Measurements from ENCODE around the gene FHIT.

Gene FHIT

DNA sequence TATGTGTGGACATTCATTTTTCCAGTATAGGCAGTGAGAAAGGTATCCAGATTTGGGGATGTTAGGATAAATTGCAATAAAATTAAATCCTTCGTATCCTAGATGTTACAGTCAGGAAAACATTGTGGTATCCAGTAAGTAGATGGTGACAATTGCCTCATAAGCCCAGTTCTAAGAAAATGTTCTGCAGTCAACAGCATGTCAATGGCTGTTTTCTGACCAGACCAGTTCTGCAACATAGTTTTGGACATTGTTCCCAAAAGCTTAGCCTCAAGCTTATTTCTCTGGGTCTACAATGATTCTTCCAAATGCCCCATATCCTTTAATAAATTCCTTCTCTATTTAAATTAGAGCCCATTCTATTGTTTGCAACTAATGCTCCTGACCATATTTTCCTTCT is 480.7 kb downstream of the FHIT start:
- Histone ChIP-seq H3K27ac (no peak overlapping the region), H3K9ac (no peak overlapping the region), H3K27me3 (ENCODE audit: control insufficient read depth, insufficient read depth, low read length) (no peaks in the 10 kb centered on the region), H3K9me3 (ENCODE audit: control insufficient read depth, low read length) (no peaks in the 10 kb centered on the region), H3K4me3 (ENCODE audit: low read depth, low read length) (no peak overlapping the region), H3K4me2 (ENCODE audit: low read length) (no peak overlapping the region), H3K36me3 (ENCODE audit: control insufficient read depth, insufficient read depth, low read length) (no peaks in the 10 kb centered on the region), H3K79me2 (no peaks in the 10 kb centered on the region), H3K4me1 (peaks cover 6% of the 10 kb centered on the region), H2AFZ (no peak overlapping the region)
- TF ChIP-seq, protein P1, sequence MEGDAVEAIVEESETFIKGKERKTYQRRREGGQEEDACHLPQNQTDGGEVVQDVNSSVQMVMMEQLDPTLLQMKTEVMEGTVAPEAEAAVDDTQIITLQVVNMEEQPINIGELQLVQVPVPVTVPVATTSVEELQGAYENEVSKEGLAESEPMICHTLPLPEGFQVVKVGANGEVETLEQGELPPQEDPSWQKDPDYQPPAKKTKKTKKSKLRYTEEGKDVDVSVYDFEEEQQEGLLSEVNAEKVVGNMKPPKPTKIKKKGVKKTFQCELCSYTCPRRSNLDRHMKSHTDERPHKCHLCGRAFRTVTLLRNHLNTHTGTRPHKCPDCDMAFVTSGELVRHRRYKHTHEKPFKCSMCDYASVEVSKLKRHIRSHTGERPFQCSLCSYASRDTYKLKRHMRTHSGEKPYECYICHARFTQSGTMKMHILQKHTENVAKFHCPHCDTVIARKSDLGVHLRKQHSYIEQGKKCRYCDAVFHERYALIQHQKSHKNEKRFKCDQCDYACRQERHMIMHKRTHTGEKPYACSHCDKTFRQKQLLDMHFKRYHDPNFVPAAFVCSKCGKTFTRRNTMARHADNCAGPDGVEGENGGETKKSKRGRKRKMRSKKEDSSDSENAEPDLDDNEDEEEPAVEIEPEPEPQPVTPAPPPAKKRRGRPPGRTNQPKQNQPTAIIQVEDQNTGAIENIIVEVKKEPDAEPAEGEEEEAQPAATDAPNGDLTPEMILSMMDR (IDR thresholded peaks at IDR 0.05) = no peak

DNA sequence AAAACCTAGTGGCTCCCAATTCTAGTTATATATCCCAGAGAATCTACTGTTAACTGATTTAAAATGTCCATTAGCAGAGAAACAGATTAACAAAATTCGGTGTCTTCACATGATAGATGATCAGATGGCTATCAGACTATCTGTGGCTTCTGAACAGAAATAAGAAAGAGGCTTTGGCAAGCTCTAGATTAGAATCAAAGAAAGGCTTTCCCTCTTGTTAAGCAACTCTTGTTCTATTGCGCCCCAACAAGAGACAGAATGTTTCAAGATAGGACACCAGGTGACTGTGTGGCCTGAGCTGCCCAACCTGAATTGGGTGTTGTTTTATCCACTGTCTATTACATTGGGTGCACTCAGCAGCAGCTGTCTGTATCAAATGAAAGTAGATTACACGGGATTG is 483.7 kb downstream of the FHIT start:
- H3K27ac ChIP-seq = no peak overlapping the region
- H2AFZ ChIP-seq = no peak overlapping the region
- peaks cover 6% of the 10 kb centered on the region for H3K4me1 ChIP-seq
- no peaks in the 10 kb centered on the region for H3K9me3 ChIP-seq (ENCODE audit: control insufficient read depth, low read length)
- H3K4me3 ChIP-seq (ENCODE audit: low read depth, low read length) = no peak overlapping the region
- no peaks in the 10 kb centered on the region for H3K36me3 ChIP-seq (ENCODE audit: control insufficient read depth, insufficient read depth, low read length)
- TF ChIP-seq, protein P1 (IDR thresholded peaks at IDR 0.05) = no peak
- no peaks in the 10 kb centered on the region for H3K79me2 ChIP-seq
- no peak overlapping the region for H3K9ac ChIP-seq
- no peak overlapping the region for H3K4me2 ChIP-seq (ENCODE audit: low read length)
- H3K27me3 ChIP-seq (ENCODE audit: control insufficient read depth, insufficient read depth, low read length) = no peaks in the 10 kb centered on the region

DNA sequence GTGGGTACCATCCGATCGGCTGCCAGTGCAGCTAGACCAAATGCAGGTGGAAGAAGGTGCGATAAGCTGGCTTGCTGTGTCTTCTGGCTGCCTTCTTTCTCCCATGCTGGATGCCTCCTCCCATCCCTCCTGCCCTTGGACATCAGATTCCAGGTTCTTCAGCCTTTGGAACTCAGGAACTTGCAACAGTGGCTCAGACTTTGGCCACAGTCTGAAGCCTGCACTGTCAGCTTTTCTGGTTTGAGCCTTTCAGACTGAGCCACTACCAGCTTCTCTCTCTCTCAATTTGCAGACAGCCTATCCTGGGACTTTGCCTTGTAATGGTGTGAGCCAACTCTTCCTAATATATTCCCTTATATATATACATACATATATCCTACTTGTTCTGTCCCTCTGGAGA is 485.5 kb downstream of the FHIT start:
- no peak overlapping the region for H3K9ac ChIP-seq
- no peaks in the 10 kb centered on the region for H3K27me3 ChIP-seq (ENCODE audit: control insufficient read depth, insufficient read depth, low read length)
- H3K79me2 ChIP-seq = no peaks in the 10 kb centered on the region
- no peak overlapping the region for H3K4me3 ChIP-seq (ENCODE audit: low read depth, low read length)
- no peak overlapping the region for H3K27ac ChIP-seq
- no peak overlapping the region for H2AFZ ChIP-seq
- no peaks in the 10 kb centered on the region for H3K36me3 ChIP-seq (ENCODE audit: control insufficient read depth, insufficient read depth, low read length)
- H3K9me3 ChIP-seq (ENCODE audit: control insufficient read depth, low read length) = no peaks in the 10 kb centered on the region
- peaks cover 6% of the 10 kb centered on the region for H3K4me1 ChIP-seq
- TF ChIP-seq, protein P1 (IDR thresholded peaks at IDR 0.05) = no peak
- no peak overlapping the region for H3K4me2 ChIP-seq (ENCODE audit: low read length)

DNA sequence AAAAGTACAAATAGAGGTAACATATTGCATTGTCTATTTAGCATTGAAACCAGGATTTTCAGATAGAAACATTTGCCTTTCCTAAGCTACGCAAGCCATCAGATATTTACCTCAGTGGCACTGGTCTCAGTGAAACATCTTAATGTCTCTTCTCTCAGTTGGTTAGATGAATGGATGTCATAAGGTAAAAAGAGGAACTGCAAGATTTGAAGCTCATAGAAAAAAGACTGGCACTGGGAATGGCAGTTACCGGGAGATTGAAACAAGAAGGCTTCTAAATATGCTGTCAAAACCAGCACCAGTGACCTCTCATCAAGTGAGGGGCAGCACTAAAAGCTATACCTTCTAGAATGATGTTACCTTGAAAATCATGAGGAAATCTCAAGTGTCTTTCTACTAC is 486.4 kb downstream of the FHIT start:
- H3K4me1 ChIP-seq = peaks cover 6% of the 10 kb centered on the region

DNA sequence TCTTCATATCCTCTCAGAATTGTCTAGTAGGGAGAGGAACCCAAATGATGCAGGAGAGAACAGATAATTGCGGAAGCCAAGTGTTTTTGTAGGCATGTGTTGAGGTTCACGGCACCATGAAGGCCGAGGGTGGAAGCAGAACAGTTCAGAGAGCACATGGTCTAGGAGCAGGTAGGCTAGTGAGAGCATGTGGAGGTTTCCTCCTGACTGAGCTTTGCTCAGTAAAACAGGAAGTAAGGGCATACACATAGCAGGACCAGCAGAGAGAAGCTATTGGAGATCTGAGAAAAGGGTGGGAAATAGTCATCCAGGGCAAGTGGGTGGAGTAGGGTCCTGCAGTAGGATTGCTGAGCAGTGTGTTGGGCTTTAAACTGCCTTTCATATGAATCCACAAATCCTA is 491.1 kb downstream of the FHIT start:
- no peaks in the 10 kb centered on the region for H3K4me1 ChIP-seq
- no peaks in the 10 kb centered on the region for H3K36me3 ChIP-seq (ENCODE audit: control insufficient read depth, insufficient read depth, low read length)
- H3K27ac ChIP-seq = no peak overlapping the region
- no peaks in the 10 kb centered on the region for H3K27me3 ChIP-seq (ENCODE audit: control insufficient read depth, insufficient read depth, low read length)
- H3K9ac ChIP-seq = no peak overlapping the region
- no peaks in the 10 kb centered on the region for H3K79me2 ChIP-seq
- H3K4me2 ChIP-seq (ENCODE audit: low read length) = no peak overlapping the region
- H2AFZ ChIP-seq = no peak overlapping the region
- TF ChIP-seq, protein P1 (IDR thresholded peaks at IDR 0.05) = no peak
- H3K9me3 ChIP-seq (ENCODE audit: control insufficient read depth, low read length) = no peaks in the 10 kb centered on the region
- H3K4me3 ChIP-seq (ENCODE audit: low read depth, low read length) = no peak overlapping the region

More for the DNA sequence above, 486.4 kb downstream of the FHIT start:
- Histone ChIP-seq H3K9me3 (ENCODE audit: control insufficient read depth, low read length) (no peaks in the 10 kb centered on the region), H3K27me3 (ENCODE audit: control insufficient read depth, insufficient read depth, low read length) (no peaks in the 10 kb centered on the region), H2AFZ (no peak overlapping the region), H3K79me2 (no peaks in the 10 kb centered on the region), H3K4me2 (ENCODE audit: low read length) (no peak overlapping the region), H3K4me3 (ENCODE audit: low read depth, low read length) (no peak overlapping the region), H3K36me3 (ENCODE audit: control insufficient read depth, insufficient read depth, low read length) (no peaks in the 10 kb centered on the region), H3K27ac (no peak overlapping the region), H3K9ac (no peak overlapping the region)
- TF ChIP-seq, protein P1 (IDR thresholded peaks at IDR 0.05) = no peak
